Measurements from ENCODE around the gene ZNF362. TPM values are rescaled to one million over a fixed set of nuclear protein-coding genes. Genes with fewer than 3 reads are reported as not detected.

The ZNF362 gene
- total and polyA plus RNA-seq, 2 experiments from 2014 or later: 9.7 to 26.0 TPM

- H3K79me2 ChIP-seq (ENCODE audit: insufficient read depth): no peaks in the 10 kb centered on the region
- no peaks in the 10 kb centered on the region for H3K4me1 ChIP-seq (ENCODE audit: insufficient read depth)
- WGBS, 2 experiments (ENCODE audit: low coverage in 1 of 2, low lambda C conversion rate in 2 of 2, missing lambda C conversion rate in 2 of 2): 76 to 82% methylated on average over 7 of the region's 7 CpGs
- H3K9me2 ChIP-seq (ENCODE audit: insufficient read depth): no peaks in the 10 kb centered on the region
- no peaks in the 10 kb centered on the region for H3K9me3 ChIP-seq (ENCODE audit: low read depth)
- no peaks in the 10 kb centered on the region for H3K36me3 ChIP-seq (ENCODE audit: low read depth)
- H4K20me1 ChIP-seq (ENCODE audit: insufficient read depth): no peaks in the 10 kb centered on the region
- in situ Hi-C loops (cut with MboI): no loop called here
- no peaks in the 10 kb centered on the region for H3F3A ChIP-seq (ENCODE audit: insufficient read depth)
- no peak overlapping the region for H3K4me3 ChIP-seq
- DNase-seq: no peak
- no peak overlapping the region for H3K27ac ChIP-seq
- no peak overlapping the region for H2AFZ ChIP-seq
- no peak overlapping the region for H3K9ac ChIP-seq
- H3K4me2 ChIP-seq (ENCODE audit: unreplicated experiment): no peak overlapping the region
- no peak for TF ChIP-seq EZH2 (IDR thresholded peaks at IDR 0.05; ENCODE audit: insufficient read depth, poor library complexity, severe bottlenecking)
- no peak for TF ChIP-seq EZH2phosphoT487 (IDR thresholded peaks at IDR 0.05; ENCODE audit: insufficient read depth, low read depth)
- no peaks in the 10 kb centered on the region for H3K27me3 ChIP-seq (replicated peaks; ENCODE audit: insufficient read depth)
Observed at GRCh38 chr1:33311706-33312412, 55.6 kb downstream of the ZNF362 start.

- Histone ChIP-seq H3K27me3 (replicated peaks; ENCODE audit: insufficient read depth) (no peaks in the 10 kb centered on the region), H3K4me1 (ENCODE audit: insufficient read depth) (no peaks in the 10 kb centered on the region), H3K9me2 (ENCODE audit: insufficient read depth) (no peaks in the 10 kb centered on the region), H3K4me3 (no peak overlapping the region), H2AFZ (no peak overlapping the region), H3K9ac (no peak overlapping the region), H3K79me2 (ENCODE audit: insufficient read depth) (no peaks in the 10 kb centered on the region), H3K27ac (no peak overlapping the region), H3K4me2 (ENCODE audit: unreplicated experiment) (no peak overlapping the region), H3F3A (ENCODE audit: insufficient read depth) (peaks cover 4% of the 10 kb centered on the region; the same call in 1 of the 2 replicates), H3K36me3 (ENCODE audit: low read depth) (no peaks in the 10 kb centered on the region), H3K9me3 (ENCODE audit: low read depth) (no peaks in the 10 kb centered on the region), H4K20me1 (ENCODE audit: insufficient read depth) (no peaks in the 10 kb centered on the region)
- in situ Hi-C loops (cut with MboI): no loop called here
- DNase-seq: no peak
- 68 to 78% methylated on average over 4 of the region's 5 CpGs for WGBS, 2 experiments (ENCODE audit: low coverage in 1 of 2, low lambda C conversion rate in 2 of 2, missing lambda C conversion rate in 2 of 2)
- TF ChIP-seq EZH2phosphoT487 (IDR thresholded peaks at IDR 0.05; ENCODE audit: insufficient read depth, low read depth) (no peak), EZH2 (IDR thresholded peaks at IDR 0.05; ENCODE audit: insufficient read depth, poor library complexity, severe bottlenecking) (no peak)
Observed at GRCh38 chr1:33312413-33312749, 56.1 kb downstream of the ZNF362 start.

- H3K4me2 ChIP-seq (ENCODE audit: unreplicated experiment): no peak overlapping the region
- TF ChIP-seq EZH2 (IDR thresholded peaks at IDR 0.05; ENCODE audit: insufficient read depth, poor library complexity, severe bottlenecking) (no peak), EZH2phosphoT487 (IDR thresholded peaks at IDR 0.05; ENCODE audit: insufficient read depth, low read depth) (no peak)
- no peaks in the 10 kb centered on the region for H3K79me2 ChIP-seq (ENCODE audit: insufficient read depth)
- H2AFZ ChIP-seq: no peak overlapping the region
- no peak overlapping the region for H3K9ac ChIP-seq
- DNase-seq: no peak
- H3K27ac ChIP-seq: no peak overlapping the region
- H3F3A ChIP-seq (ENCODE audit: insufficient read depth): peaks cover 10% of the 10 kb centered on the region; the same call in 1 of the 2 replicates
- in situ Hi-C loops (cut with MboI): no loop called here
- WGBS, 2 experiments (ENCODE audit: low coverage in 1 of 2, low lambda C conversion rate in 2 of 2, missing lambda C conversion rate in 2 of 2): 89 to 97% methylated on average over 9 of the region's 9 CpGs
- H3K9me3 ChIP-seq (ENCODE audit: low read depth): no peaks in the 10 kb centered on the region
- H4K20me1 ChIP-seq (ENCODE audit: insufficient read depth): no peaks in the 10 kb centered on the region
- H3K36me3 ChIP-seq (ENCODE audit: low read depth): no peaks in the 10 kb centered on the region
- no peak overlapping the region for H3K4me3 ChIP-seq
- H3K9me2 ChIP-seq (ENCODE audit: insufficient read depth): no peaks in the 10 kb centered on the region
- H3K27me3 ChIP-seq (replicated peaks; ENCODE audit: insufficient read depth): no peaks in the 10 kb centered on the region
- H3K4me1 ChIP-seq (ENCODE audit: insufficient read depth): no peaks in the 10 kb centered on the region
Observed at GRCh38 chr1:33314416-33314815, 58.1 kb downstream of the ZNF362 start.

- H3K36me3 ChIP-seq (ENCODE audit: low read depth): peaks cover 3% of the 10 kb centered on the region; the same call in 1 of the 2 replicates
- DNase-seq: no peak
- H3K9ac ChIP-seq: no peak overlapping the region
- H3K27ac ChIP-seq: no peak overlapping the region
- no peaks in the 10 kb centered on the region for H3K4me1 ChIP-seq (ENCODE audit: insufficient read depth)
- H2AFZ ChIP-seq: no peak overlapping the region
- H3K27me3 ChIP-seq (replicated peaks; ENCODE audit: insufficient read depth): no peaks in the 10 kb centered on the region
- H3K9me3 ChIP-seq (ENCODE audit: low read depth): no peaks in the 10 kb centered on the region
- no peaks in the 10 kb centered on the region for H3K9me2 ChIP-seq (ENCODE audit: insufficient read depth)
- H4K20me1 ChIP-seq (ENCODE audit: insufficient read depth): no peaks in the 10 kb centered on the region
- no peaks in the 10 kb centered on the region for H3K79me2 ChIP-seq (ENCODE audit: insufficient read depth)
- TF ChIP-seq EZH2phosphoT487 (IDR thresholded peaks at IDR 0.05; ENCODE audit: insufficient read depth, low read depth) (no peak), EZH2 (IDR thresholded peaks at IDR 0.05; ENCODE audit: insufficient read depth, poor library complexity, severe bottlenecking) (no peak)
- no peak overlapping the region for H3K4me2 ChIP-seq (ENCODE audit: unreplicated experiment)
- peaks cover 14% of the 10 kb centered on the region for H3F3A ChIP-seq (ENCODE audit: insufficient read depth)
- in situ Hi-C loops (cut with MboI): no loop called here
- no peak overlapping the region for H3K4me3 ChIP-seq
- 44 to 48% methylated on average over 2 of the region's 2 CpGs for WGBS, 2 experiments (ENCODE audit: low coverage in 1 of 2, low lambda C conversion rate in 2 of 2, missing lambda C conversion rate in 2 of 2)
Observed at GRCh38 chr1:33316601-33317000, 60.3 kb downstream of the ZNF362 start.
